Islet of Langerhans (tissue), 1 donor: Measurements from ENCODE around the gene RAB9A.
"Not testable (repeated sequence)": the region's sequence is repeated elsewhere in the genome, so short reads cannot be mapped to it uniquely, and the experiment has no call there.

Experiments used
- FAIRE-seq: peaks from one replicate; lab custom pipeline; 2011; peaks lifted over from hg19 to GRCh38; lab: Jason Lieb, UNC

Gene RAB9A

GRCh38 chrX:13670197-13670596 lies 18.7 kb upstream of the RAB9A start:
- no peak for FAIRE-seq

GRCh38 chrX:13673016-13673415 lies 15.9 kb upstream of the RAB9A start:
- FAIRE-seq: no peak

- no peak for FAIRE-seq
Measured at GRCh38 chrX:13676885-13677284, 12.0 kb upstream of the RAB9A start.

GRCh38 chrX:13679700-13680099 lies 9.2 kb upstream of the RAB9A start:
- not testable (repeated sequence) for FAIRE-seq

- no peak for FAIRE-seq
Measured at GRCh38 chrX:13681595-13681994, 7.3 kb upstream of the RAB9A start.

- no peak for FAIRE-seq
Measured at GRCh38 chrX:13684361-13684760, 4.6 kb upstream of the RAB9A start.

GRCh38 chrX:13685126-13685763 lies 3.7 kb upstream of the RAB9A start:
- no peak for FAIRE-seq

- FAIRE-seq: no peak
Measured at GRCh38 chrX:13687203-13687602, 1.7 kb upstream of the RAB9A start.

GRCh38 chrX:13688384-13688957 lies 457 bp upstream of the RAB9A start:
- no peak for FAIRE-seq

GRCh38 chrX:13689741-13690211 lies 848 bp downstream of the RAB9A start:
- peak; percentile 91 for FAIRE-seq

- no peak for FAIRE-seq
Measured at GRCh38 chrX:13690836-13691235, 1.9 kb downstream of the RAB9A start.

GRCh38 chrX:13691841-13692371 lies 3.0 kb downstream of the RAB9A start:
- no peak for FAIRE-seq

- no peak for FAIRE-seq
Measured at GRCh38 chrX:13692771-13693231, 3.9 kb downstream of the RAB9A start.

- FAIRE-seq: no peak
Measured at GRCh38 chrX:13693341-13693961, 4.5 kb downstream of the RAB9A start.

GRCh38 chrX:13694359-13694758 lies 5.4 kb downstream of the RAB9A start:
- no peak for FAIRE-seq

GRCh38 chrX:13694983-13695382 lies 6.1 kb downstream of the RAB9A start:
- no peak for FAIRE-seq

GRCh38 chrX:13695601-13696115 lies 6.7 kb downstream of the RAB9A start:
- no peak for FAIRE-seq

- no peak for FAIRE-seq
Measured at GRCh38 chrX:13697455-13697854, 8.5 kb downstream of the RAB9A start.

- FAIRE-seq: peak; percentile 21
Measured at GRCh38 chrX:13697976-13698375, 9.0 kb downstream of the RAB9A start.

- no peak for FAIRE-seq
Measured at GRCh38 chrX:13698432-13698831, 9.5 kb downstream of the RAB9A start.

- FAIRE-seq: peak; percentile 56
Measured at GRCh38 chrX:13699183-13699826, 10.4 kb downstream of the RAB9A start.

GRCh38 chrX:13700380-13700779 lies 11.5 kb downstream of the RAB9A start:
- FAIRE-seq: no peak
